GM23338 (cell line): ENCODE measurements around the gene SH3PXD2B.

Experiments used
- TF ChIP-seq, protein P1 (sequence below): IDR thresholded peaks from one replicate; pipeline ENCODE4 v1.6.1; 2018; ENCODE audit warnings: antibody characterized with exemption; ENCODE audit not compliant: unreplicated experiment
- TF ChIP-seq, protein P2 (sequence below), 2 experiments: fragments of 200-600 bp in 1 of 2; sonication (generic) in 1 of 2; conservative IDR thresholded peaks; 2 replicates each; pipeline versions ENCODE4 v1.5.1 to v1.6.1; 2016 to 2017; ENCODE audit warnings: antibody characterized with exemption in 2 of 2, low read depth in 2 of 2, mild to moderate bottlenecking in 2 of 2, moderate library complexity in 1 of 2

DNA sequence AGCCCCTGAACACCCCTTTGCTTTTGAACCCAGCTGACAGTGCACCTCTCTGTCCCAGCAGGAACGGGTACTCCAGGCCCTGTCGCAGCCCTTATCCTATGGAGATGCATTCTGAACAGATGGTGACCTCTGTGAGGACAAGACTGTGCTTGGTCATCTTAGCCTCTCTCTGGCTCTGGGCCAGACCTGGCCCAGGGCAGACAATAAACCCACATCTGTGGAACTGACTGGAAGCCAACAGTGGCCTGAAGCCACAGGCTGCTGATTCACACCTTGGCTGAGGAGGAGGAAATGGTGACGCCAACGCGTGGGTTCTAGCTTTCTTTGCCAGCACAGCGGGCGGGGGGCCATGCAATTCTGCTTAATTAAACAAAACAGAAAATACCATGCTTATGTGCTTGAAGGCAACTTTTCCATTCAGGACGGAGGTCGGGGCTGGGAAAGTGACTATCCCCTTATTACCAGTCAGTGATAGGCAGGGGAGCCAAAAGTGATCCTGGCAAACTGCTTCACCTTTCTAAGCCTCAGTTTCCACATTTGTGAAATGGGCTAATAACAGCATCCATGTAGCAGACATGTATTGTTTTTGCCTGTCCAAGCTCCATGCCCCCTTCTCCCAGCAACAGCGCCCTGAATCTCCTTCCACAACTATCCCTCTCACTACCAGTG, 10.8 kb downstream of the SH3PXD2B start:
- TF ChIP-seq, protein P1, sequence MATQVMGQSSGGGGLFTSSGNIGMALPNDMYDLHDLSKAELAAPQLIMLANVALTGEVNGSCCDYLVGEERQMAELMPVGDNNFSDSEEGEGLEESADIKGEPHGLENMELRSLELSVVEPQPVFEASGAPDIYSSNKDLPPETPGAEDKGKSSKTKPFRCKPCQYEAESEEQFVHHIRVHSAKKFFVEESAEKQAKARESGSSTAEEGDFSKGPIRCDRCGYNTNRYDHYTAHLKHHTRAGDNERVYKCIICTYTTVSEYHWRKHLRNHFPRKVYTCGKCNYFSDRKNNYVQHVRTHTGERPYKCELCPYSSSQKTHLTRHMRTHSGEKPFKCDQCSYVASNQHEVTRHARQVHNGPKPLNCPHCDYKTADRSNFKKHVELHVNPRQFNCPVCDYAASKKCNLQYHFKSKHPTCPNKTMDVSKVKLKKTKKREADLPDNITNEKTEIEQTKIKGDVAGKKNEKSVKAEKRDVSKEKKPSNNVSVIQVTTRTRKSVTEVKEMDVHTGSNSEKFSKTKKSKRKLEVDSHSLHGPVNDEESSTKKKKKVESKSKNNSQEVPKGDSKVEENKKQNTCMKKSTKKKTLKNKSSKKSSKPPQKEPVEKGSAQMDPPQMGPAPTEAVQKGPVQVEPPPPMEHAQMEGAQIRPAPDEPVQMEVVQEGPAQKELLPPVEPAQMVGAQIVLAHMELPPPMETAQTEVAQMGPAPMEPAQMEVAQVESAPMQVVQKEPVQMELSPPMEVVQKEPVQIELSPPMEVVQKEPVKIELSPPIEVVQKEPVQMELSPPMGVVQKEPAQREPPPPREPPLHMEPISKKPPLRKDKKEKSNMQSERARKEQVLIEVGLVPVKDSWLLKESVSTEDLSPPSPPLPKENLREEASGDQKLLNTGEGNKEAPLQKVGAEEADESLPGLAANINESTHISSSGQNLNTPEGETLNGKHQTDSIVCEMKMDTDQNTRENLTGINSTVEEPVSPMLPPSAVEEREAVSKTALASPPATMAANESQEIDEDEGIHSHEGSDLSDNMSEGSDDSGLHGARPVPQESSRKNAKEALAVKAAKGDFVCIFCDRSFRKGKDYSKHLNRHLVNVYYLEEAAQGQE, result no peak
- TF ChIP-seq, protein P2, sequence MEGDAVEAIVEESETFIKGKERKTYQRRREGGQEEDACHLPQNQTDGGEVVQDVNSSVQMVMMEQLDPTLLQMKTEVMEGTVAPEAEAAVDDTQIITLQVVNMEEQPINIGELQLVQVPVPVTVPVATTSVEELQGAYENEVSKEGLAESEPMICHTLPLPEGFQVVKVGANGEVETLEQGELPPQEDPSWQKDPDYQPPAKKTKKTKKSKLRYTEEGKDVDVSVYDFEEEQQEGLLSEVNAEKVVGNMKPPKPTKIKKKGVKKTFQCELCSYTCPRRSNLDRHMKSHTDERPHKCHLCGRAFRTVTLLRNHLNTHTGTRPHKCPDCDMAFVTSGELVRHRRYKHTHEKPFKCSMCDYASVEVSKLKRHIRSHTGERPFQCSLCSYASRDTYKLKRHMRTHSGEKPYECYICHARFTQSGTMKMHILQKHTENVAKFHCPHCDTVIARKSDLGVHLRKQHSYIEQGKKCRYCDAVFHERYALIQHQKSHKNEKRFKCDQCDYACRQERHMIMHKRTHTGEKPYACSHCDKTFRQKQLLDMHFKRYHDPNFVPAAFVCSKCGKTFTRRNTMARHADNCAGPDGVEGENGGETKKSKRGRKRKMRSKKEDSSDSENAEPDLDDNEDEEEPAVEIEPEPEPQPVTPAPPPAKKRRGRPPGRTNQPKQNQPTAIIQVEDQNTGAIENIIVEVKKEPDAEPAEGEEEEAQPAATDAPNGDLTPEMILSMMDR (conservative IDR thresholded peaks at IDR 0.05; ENCODE audit: low read depth in 2 of 2), result no peak
